ENCODE measurements around the gene SMCO3.
"Not testable (repeated sequence)": the region's sequence is repeated elsewhere in the genome, so short reads cannot be mapped to it uniquely, and the experiment has no call there.

SMCO3 gene

DNA sequence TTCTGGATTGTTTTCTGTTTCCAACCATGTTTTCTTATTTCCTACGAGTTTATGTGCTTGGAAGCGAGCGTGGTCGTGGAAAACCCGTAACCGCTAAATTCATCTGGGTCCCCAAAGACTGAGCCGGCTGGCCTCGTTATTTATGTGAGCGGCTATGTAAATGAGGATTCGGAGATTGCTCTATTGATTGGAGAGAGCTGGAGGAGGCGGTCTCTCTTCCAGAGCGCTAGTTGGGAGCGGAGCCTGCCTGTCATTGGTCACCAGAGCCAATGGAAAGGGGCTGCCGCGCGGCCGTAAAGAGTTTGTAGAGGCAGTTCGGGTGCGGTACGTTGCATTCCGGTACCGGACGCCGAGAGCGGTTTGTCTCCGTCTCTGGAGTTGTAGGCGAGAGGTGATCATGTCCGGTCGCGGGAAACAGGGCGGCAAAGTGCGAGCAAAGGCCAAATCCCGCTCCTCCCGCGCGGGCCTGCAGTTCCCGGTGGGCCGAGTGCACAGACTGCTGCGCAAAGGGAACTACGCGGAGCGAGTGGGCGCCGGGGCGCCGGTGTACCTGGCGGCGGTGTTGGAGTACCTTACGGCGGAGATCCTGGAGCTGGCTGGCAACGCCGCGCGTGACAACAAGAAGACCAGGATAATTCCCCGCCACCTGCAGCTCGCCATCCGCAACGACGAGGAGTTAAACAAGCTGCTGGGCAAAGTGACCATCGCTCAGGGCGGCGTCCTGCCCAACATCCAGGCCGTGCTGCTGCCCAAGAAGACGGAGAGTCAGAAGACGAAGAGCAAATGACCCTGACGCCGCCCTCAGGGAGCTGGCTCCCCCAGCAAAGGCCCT, 39.7 kb downstream of the SMCO3 start:
- peak; percentile 78 for DNase-seq

DNA sequence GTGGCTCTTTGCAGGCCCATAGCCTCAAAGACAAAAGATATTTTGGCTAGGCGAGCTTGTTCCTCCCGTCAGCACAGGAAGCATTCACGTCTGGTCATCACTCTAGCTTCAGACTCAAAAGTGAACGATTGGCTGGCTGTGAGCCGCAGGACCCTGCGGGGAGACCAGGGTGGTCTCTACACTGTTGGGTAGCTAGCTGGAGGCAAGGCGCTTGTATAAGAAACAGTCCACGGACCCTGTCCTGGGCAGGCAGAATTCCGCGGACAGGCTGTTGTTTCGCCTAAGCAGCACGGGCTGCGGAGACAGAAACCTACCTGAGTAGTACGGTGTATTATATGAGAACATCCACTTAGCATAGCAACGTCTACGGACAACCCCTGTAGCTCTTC, 40.3 kb downstream of the SMCO3 start:
- no peak for DNase-seq

DNA sequence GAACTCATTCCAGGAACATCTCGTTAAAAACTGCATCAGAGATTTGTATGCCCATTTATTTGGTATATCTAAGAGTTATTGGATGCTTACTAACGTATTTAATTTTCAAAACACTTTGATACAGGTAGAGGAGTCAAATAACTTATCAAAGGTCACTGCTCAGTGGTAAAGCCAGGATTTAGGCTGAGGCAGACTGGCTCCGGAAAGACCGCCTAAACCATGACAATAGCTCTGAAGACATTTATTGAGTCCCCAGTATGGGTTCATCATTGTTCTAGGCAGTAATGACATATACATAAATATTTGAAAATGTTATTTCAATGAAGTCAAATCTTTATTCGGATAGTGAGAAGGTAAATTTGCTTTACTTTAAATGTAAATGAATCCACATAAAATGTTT, 41.0 kb downstream of the SMCO3 start:
- DNase-seq: no peak

DNA sequence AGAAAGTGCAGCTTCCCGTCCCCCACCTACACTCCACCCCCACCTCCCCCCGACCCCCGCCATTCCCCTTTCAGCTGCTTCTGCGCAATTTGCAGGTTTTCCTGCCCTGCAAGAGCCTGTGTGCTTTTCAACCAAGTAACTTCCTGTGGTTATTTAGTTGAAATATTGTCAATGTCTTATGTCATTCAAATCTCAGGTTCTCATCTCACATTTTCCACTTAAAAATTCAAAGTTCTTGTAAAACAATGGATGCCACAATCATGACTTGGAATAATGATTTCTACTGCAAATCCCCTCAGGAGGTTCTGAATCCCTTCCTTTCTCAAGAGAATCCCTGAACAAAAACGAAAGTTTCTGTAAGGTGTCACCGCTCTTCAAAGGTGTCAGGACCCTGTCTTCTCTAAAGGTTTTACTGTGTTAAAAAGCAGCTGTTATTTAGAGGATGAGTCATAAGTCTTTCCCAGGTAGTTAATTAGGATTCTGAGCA, 42.3 kb downstream of the SMCO3 start:
- DNase-seq: peak; percentile 47

DNA sequence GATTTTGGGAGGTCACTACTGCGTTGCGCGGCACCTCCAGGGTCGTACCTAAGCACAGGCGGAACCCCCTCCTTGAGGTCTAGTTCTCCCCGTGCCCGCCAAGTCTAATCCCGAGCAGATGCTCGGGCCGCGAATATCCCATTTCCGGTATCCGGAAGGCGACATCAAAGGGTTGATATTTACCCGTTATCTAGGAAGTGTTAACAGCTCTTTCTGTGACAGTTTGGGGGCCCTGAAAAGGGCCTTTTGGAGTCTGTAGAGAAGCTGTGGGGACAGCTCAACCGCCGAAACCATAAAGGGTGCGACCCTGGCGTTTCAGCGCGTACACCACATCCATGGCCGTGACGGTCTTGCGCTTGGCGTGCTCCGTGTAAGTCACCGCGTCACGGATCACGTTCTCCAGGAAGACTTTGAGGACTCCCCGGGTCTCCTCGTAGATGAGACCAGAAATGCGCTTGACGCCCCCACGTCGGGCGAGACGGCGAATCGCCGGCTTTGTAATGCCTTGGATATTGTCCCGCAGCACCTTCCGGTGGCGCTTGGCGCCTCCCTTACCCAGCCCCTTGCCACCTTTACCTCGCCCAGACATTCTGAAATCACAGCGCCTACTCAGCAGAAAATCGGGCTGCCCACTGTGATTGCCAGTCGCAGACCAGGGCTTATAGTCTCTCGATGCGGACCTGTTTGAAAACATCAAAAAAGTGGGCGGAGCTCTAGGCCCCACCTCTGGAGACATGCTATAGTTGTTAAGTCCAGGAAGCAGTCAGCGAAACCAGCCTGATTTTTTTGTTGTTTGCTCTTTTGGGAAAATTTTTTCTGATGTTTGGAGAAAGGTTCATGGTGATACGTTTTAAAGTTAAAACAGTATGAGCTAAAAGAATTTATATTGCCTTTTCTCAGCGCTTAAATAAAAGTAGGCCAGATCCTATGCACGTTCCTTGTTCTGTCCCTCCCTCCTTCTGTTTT, 43.2 kb downstream of the SMCO3 start:
- DNase-seq: peak; percentile 93

DNA sequence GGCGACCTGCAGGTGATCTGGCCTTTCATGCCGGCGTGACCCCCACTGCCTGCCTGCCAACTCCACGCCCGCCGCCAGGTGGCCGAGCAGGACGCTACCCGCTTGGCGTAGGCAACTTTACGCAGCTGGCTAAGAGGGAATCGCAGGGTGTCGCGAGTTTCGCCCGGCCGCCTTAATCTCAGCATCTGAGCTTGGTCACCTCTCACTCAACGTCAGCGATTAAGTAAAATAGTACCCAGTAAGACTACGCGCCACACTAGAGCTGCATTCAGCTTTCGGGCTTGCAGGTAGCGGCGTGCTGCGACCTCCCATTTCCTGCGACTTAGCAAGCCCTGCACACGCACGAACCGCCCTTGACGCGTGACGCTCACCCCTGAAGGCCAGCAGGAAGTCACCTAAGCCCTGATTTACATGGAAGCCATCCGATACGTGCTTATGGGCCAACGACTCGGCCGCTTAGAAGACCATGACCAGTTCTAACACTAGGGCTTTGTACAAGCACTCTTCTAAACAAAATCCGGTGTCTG, 44.0 kb downstream of the SMCO3 start:
- DNase-seq: peak; percentile 86

DNA sequence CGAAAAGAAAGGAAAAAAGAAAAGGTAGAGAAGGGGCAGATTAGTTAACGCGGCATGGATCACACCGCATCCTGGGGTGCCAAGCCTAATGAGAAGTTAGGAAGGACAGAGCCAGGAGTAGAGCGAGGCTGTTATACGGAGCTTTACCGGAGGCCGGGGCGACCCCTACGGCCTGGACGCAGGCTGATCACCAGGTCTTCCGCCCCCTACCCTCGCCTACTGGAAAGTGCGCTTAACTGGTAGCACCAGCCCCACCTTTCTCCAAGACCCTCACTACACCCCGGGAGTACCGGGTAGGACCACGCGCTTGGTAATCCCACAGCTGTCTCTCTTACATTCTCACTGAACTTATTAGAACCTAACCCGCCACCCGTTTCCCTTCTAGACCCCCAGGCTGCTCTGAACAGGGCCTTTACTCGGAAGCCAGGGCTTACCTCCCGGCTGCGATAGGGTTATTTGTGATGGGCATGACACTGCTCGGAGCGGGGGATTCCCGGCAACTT, 44.5 kb downstream of the SMCO3 start:
- DNase-seq: no peak

DNA sequence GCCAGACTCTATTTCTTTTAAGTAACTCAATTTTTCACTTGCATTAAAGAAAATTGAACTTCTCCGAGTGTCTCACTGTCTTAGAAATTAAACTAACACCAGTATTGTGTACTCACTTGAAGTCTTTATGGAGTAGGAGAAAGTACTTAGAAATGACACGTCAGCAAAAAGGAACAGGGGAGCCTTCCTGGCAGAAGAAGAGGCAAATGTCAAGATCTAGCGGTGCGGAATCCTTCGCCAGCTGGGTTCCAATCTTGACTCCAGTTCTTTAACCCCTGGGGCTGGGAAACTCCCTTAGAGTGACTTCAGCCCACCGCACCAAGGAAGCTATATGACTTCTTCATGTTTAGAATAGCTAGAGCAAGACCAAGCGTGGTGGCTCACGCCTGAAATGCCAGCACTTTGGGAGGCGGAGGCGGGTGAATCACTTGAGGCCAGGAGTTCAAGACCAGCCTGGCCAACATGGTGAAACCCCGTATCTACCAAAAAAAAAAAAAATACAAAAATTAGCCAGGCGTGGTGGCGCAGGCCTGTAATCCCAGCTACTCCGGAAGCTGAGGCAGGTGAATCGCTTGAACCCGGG, 45.1 kb downstream of the SMCO3 start:
- DNase-seq: peak; percentile 42

DNA sequence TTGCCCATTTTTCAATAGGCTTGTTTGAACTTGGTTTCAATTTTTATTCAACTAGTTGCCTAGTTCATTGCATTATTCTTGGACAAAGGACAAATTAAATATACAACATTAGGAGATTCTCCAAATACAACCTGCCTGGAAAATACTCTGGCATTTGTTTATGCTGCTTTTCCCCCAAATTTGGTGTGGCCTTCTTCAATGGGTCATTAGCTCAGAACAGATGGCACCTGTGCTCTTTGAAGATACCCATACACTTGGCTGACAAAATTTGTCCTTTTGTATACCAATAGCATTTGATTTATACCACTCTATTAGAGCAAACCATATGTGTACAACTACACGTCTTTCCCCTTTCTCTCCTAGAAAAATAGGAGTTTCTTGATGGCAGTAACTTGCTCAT, 46.4 kb downstream of the SMCO3 start:
- no peak for DNase-seq

DNA sequence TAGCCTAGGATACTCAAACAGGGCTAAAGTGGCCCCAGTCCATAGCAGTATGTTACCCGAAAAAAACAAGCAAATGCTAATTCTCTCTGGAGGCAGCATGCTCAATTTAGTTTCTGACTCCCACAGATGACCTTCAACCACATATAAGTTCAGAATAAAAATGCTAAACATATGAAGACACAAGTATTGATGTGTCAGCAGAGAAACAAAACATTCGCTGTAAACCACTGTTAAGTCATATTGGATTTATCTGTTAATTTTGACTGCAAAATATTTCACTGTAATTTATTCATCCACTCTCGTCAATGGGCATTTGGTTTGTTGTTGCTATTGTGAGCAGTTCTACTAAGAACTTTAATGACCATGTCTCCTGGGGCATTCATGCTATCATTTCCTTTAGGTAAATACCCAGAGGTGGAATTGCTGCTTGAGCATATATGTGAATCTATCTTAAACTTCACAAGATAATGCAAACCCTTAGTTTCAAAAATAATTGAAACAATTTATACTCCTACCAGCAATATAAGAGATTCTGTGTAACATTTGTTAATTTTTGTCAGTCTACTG, 47.2 kb downstream of the SMCO3 start:
- DNase-seq: no peak

DNA sequence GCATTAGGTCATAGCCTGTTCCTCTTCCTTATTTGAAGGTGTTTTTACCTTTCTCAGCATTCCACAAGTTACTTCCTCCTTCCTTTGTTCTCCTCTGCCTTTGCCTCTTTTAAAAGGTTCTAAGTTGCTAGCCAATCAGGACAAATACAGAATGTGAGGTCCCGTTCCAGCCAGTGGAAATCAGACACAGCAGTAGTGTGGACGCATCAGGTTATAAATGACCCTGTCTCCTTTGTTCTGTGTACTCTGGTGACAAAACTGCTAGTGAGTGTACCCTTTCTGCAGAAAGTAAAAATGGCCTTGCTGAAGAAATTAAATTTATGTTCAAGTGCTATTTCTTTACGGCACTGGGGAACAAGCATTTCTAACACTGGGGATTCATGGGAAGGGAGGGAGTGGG, 48.0 kb downstream of the SMCO3 start:
- DNase-seq: not testable (repeated sequence)

DNA sequence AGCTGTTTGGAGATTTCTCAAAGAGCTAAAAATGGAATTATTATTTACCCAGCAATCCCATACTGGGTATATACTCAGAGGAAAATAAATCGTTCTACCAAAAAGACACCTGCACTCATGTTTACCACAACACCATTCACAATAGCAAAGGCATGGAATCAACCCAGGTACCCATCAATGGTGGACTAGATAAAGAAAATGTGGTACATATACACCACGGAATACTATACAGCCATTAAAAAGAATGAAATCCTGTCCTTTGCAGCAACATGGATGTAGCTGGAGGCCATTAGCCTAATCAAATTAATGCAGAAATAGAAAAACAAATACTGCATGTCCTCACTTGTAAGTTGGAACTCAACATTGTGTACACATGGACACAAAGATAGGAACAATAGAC, 48.6 kb downstream of the SMCO3 start:
- DNase-seq: no peak

DNA sequence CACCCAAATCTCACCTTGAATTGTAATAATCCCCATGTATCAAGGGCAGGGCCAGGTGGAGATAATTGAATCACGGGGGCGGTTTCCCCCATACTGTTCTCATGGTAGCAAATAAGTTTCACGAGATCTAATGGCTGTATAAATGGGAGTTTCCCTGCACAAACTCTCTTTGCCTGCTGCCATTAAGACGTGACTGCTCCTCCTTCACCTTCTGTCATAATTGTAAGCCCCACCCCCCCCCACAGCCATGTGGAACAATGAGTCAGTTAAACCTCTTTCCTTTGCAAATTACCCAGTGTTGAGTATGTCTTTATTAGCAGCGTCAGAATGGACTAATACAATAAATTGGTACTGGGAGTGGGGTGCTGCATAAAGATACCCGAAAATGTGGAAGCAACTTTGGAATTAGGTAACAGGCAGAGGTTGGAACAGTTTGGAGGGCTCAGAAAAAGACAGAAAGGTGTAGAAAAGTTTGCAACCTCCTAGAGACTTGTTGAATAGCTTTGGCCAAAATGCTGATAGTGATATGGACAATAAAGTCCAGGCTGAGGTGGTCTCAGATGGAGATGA, 54.2 kb downstream of the SMCO3 start:
- not testable (repeated sequence) for DNase-seq

DNA sequence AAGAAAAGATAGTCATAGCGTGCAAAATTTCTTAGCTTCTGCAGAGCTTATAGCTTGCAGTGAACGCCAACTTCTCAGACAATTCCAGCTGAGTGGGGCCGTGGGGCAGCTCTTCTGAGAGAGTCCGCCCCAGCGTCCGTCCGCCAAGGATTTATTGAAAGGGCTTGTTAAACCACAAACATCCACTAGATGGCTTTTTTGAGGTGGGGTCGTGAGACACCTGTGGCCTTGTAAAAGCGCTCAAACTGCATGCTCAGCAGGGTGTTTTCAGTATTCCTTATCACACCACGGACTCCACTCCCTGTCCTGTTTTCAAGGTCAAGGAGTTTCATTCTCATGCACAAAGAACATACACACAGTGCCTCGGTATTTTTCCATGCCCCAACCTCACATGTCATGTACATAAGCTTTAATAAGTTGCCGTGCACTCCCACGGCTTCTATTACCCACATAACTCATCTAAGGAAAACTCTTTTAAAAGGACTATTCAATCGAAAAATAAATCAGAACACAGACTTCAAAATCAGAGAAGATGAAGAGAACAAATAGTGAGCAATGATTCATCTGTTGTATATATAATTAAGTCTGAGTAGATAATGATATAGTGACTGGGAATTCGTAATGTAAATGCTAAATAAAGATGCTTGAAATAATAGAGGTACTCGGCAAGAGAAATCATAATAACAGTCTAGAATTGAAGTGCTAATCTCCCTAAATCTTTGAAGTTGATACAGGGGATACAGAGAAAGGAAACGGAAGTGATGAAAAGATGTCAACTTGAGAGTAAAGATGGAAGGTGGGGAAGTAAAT, 57.4 kb downstream of the SMCO3 start:
- no peak for DNase-seq

All from activated CD8-positive, alpha-beta memory T cell treated with anti-CD3 and anti-CD28 coated beads, Interleukin-2, amount 50 U/mL, for 4 hours (primary cell).